OCI-LY7 (cell line): ENCODE results near the gene SLC44A5. TPM values are rescaled to one million over a fixed set of nuclear protein-coding genes. Genes with fewer than 3 reads are reported as not detected.

ENCODE experiments used
- BruUV-seq: library from RNA; stranded (reverse); fragments of 400-500 nt; replicated peaks from 2 replicates; lab custom pipeline; 2021; lab: Mats Ljungman, UMichigan
- CTCF ChIA-PET: fragments of 300-600 bp; sonication (Branson Sonifier 250); formaldehyde crosslinking; loops from one replicate; lab custom pipeline; 2022; ENCODE audit warnings: antibody characterized with exemption; ENCODE audit not compliant: unreplicated experiment; lab: Charles Lee
- POLR2A ChIA-PET: fragments of 300-600 bp; sonication (Branson Sonifier 250); formaldehyde crosslinking; loops from one replicate; lab custom pipeline; 2022; ENCODE audit warnings: antibody characterized with exemption; lab: Charles Lee
- DNase-seq: peaks from one replicate; pipeline ENCODE4 v3.0.0-alpha.2; 2015; ENCODE audit warnings: low spot score
- H2AFZ ChIP-seq: fragments of 200-600 bp; sonication (generic), shearing (Covaris generic); 2 replicates; pipeline ENCODE4 v1.6.1; 2014; ENCODE audit warnings: mild to moderate bottlenecking, antibody characterized with exemption, low read length, moderate library complexity
- H3K27ac ChIP-seq: fragments of 200-600 bp; sonication (generic); 2 replicates; pipeline ENCODE4 v1.5.1; 2014; ENCODE audit warnings: mixed run types, low read depth, mild to moderate bottlenecking, moderate library complexity, low read length, inconsistent platforms; ENCODE audit not compliant: poor library complexity, severe bottlenecking
- H3K36me3 ChIP-seq: fragments of 200-600 bp; sonication (generic); 2 replicates; pipeline ENCODE4 v1.6.1; 2014; ENCODE audit warnings: mild to moderate bottlenecking, antibody characterized with exemption, low read length, moderate library complexity, mixed read lengths; ENCODE audit not compliant: insufficient read depth
- H3K4me1 ChIP-seq: fragments of 200-600 bp; sonication (generic); 2 replicates; pipeline ENCODE4 v1.5.1; 2014; ENCODE audit warnings: mild to moderate bottlenecking, low read length; ENCODE audit not compliant: insufficient read depth, poor library complexity, severe bottlenecking
- H3K4me2 ChIP-seq: fragments of 200-600 bp; sonication (generic); 2 replicates; pipeline ENCODE4 v1.6.1; 2014; ENCODE audit warnings: mild to moderate bottlenecking, low read length
- H3K4me3 ChIP-seq: fragments of 200-600 bp; sonication (generic); 2 replicates; pipeline ENCODE4 v1.5.1; 2014; ENCODE audit warnings: mild to moderate bottlenecking, low read depth, low read length; ENCODE audit not compliant: poor library complexity, severe bottlenecking
- H3K79me2 ChIP-seq: fragments of 200-600 bp; sonication (generic); 2 replicates; pipeline ENCODE4 v1.6.1; 2016; ENCODE audit warnings: low read depth, mild to moderate bottlenecking, low read length, moderate library complexity, mixed read lengths; ENCODE audit not compliant: insufficient read depth
- H3K9me2 ChIP-seq: fragments of 200-600 bp; sonication (generic); 2 replicates; pipeline ENCODE4 v1.6.1; 2016; ENCODE audit warnings: mild to moderate bottlenecking, low read length, mixed read lengths; ENCODE audit not compliant: insufficient read depth
- H3K9me3 ChIP-seq: fragments of 200-600 bp; sonication (generic); 2 replicates; pipeline ENCODE4 v1.6.1; 2014; ENCODE audit warnings: mild to moderate bottlenecking, mixed run types, low read length, mixed read lengths
- H4K20me1 ChIP-seq: fragments of 200-600 bp; sonication (generic); 2 replicates; pipeline ENCODE4 v1.6.1; 2014; ENCODE audit warnings: mild to moderate bottlenecking, antibody characterized with exemption, low read length, moderate library complexity, mixed read lengths; ENCODE audit not compliant: insufficient read depth
- EZH2phosphoT487 ChIP-seq: fragments of 200-600 bp; sonication (generic); IDR thresholded peaks from 2 replicates; pipeline ENCODE4 v1.6.1; 2018; ENCODE audit warnings: low read depth, borderline replicate concordance, mild to moderate bottlenecking, mixed run types, antibody characterized with exemption, low read length, moderate library complexity, mixed read lengths
- intact Hi-C: fragments of 100-400 bp; cut with micrococcal nuclease; formaldehyde crosslinking; loops from one replicate; pipeline ENCODE4 v1.10.0; 2022; ENCODE audit not compliant: unreplicated experiment
- total RNA-seq, 2 experiments: library from RNA; depleted of rRNA in 1 of 2; stranded (reverse); fragments of >200 nt in 1 of 2; shearing (Covaris generic) in 1 of 2; gene quantifications; 2 replicates each; pipeline ENCODE4 v1.2.3, GENCODE V29; 2014 to 2022
- TF ChIP-seq, protein P1 (sequence below): fragments of 200-600 bp; sonication (generic); conservative IDR thresholded peaks from 2 replicates; pipeline ENCODE4 v1.5.1; 2014; ENCODE audit warnings: mild to moderate bottlenecking, antibody characterized with exemption, low read length, moderate library complexity, mixed read lengths

SLC44A5 gene
- total RNA-seq, 2 experiments from 2014 or later = not detected

DNA sequence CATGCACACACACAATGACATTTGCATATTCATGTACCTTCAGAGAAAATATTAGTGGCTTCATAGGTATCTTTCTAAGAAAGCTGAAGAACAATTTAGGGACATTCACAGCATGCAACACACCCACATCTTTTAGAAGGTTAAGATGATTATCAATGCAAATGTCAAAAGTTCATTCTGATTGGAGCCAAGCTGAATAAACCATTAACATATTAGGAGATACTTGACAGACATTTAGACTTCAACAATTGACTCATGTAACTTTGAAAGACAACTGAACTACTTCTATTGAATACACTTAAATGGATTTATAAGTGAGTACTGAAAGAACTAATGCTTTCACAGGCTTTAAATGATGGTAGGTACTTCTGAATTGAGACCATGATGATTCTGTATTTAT is 365.7 kb downstream of the SLC44A5 start:
- CTCF ChIA-PET = no interaction called here
- BruUV-seq = no TSS peak
- intact Hi-C loops = no loop called here

DNA sequence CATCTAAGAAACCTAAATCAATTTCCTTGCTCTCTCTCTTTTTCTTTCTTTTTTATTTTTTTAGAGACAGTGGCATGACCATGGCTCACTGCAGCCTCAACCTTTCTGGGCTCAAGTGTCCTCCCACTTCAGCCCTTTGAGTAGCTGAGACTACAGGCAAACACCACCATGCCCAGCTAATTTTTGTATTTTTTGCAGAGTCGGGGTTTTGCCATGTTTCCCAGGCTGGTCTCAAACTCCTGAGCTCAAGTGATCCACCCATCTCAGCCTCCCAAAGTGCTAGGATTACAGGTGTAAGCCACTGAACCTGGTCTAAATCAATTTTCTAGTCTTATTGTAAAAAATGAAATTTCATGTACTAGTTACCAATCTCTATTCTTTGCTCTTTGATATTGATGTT is 367.8 kb downstream of the SLC44A5 start:
- intact Hi-C loops = no loop called here
- no TSS peak for BruUV-seq
- POLR2A ChIA-PET = no interaction called here
- Histone ChIP-seq H3K79me2 (no peaks in the 10 kb centered on the region), H3K9me3 (no peaks in the 10 kb centered on the region), H3K9me2 (no peaks in the 10 kb centered on the region), H3K4me2 (no peak overlapping the region), H3K4me3 (no peak overlapping the region), H3K27ac (no peak overlapping the region), H3K4me1 (no peaks in the 10 kb centered on the region), H4K20me1 (no peaks in the 10 kb centered on the region), H2AFZ (no peak overlapping the region), H3K36me3 (no peaks in the 10 kb centered on the region)
- CTCF ChIA-PET = no interaction called here
- no peak for TF ChIP-seq EZH2phosphoT487
- TF ChIP-seq, protein P1, sequence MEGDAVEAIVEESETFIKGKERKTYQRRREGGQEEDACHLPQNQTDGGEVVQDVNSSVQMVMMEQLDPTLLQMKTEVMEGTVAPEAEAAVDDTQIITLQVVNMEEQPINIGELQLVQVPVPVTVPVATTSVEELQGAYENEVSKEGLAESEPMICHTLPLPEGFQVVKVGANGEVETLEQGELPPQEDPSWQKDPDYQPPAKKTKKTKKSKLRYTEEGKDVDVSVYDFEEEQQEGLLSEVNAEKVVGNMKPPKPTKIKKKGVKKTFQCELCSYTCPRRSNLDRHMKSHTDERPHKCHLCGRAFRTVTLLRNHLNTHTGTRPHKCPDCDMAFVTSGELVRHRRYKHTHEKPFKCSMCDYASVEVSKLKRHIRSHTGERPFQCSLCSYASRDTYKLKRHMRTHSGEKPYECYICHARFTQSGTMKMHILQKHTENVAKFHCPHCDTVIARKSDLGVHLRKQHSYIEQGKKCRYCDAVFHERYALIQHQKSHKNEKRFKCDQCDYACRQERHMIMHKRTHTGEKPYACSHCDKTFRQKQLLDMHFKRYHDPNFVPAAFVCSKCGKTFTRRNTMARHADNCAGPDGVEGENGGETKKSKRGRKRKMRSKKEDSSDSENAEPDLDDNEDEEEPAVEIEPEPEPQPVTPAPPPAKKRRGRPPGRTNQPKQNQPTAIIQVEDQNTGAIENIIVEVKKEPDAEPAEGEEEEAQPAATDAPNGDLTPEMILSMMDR = no peak
- no peak for DNase-seq

More for the DNA sequence above, 365.7 kb downstream of the SLC44A5 start:
- Histone ChIP-seq H3K36me3 (no peaks in the 10 kb centered on the region), H2AFZ (no peak overlapping the region), H4K20me1 (no peaks in the 10 kb centered on the region), H3K79me2 (no peaks in the 10 kb centered on the region), H3K9me2 (no peaks in the 10 kb centered on the region), H3K27ac (no peak overlapping the region), H3K9me3 (no peaks in the 10 kb centered on the region), H3K4me1 (no peaks in the 10 kb centered on the region), H3K4me2 (no peak overlapping the region), H3K4me3 (no peak overlapping the region)
- TF ChIP-seq, protein P1 = no peak
- no peak for TF ChIP-seq EZH2phosphoT487
- POLR2A ChIA-PET = no interaction called here
- DNase-seq = no peak

DNA sequence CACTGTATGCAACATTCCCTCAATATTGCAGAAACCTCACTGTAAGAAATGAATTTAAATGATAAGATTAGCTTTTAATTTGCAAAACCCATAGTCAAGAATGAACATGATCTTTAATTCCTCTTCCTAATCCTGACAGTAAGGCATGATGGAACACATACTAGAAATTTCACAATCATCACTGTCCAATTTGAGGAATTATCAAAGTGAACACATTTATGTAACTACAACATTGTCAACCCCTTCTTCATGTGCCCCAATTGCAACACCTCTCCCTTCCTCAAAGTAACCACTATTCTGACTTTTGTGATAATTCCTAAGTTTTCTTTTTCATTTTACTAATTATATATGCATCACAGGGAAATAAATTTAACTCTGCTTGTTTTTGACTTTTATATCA is 373.6 kb downstream of the SLC44A5 start:
- BruUV-seq = no TSS peak
- no peak overlapping the region for H3K4me3 ChIP-seq
- POLR2A ChIA-PET = no interaction called here
- H4K20me1 ChIP-seq = no peaks in the 10 kb centered on the region
- intact Hi-C loops = no loop called here
- no peak overlapping the region for H2AFZ ChIP-seq
- H3K36me3 ChIP-seq = no peaks in the 10 kb centered on the region
- no peak overlapping the region for H3K4me2 ChIP-seq
- no peaks in the 10 kb centered on the region for H3K9me2 ChIP-seq
- no peak overlapping the region for H3K27ac ChIP-seq
- no peaks in the 10 kb centered on the region for H3K4me1 ChIP-seq
- H3K79me2 ChIP-seq = no peaks in the 10 kb centered on the region
- H3K9me3 ChIP-seq = no peaks in the 10 kb centered on the region
- CTCF ChIA-PET = no interaction called here
- no peak for TF ChIP-seq EZH2phosphoT487
- DNase-seq = no peak
